ENCODE measurements around the gene MEGF11. TPM values are rescaled to one million over a fixed set of nuclear protein-coding genes. Genes with fewer than 3 reads are reported as not detected.

Gene MEGF11
- total RNA-seq, 1 experiment from 2014 or later = not detected

GRCh38 chr15:66144978-66145725, 108.4 kb downstream of the MEGF11 start:
- DNase-seq (ENCODE audit: low read depth) = no peak

DNA sequence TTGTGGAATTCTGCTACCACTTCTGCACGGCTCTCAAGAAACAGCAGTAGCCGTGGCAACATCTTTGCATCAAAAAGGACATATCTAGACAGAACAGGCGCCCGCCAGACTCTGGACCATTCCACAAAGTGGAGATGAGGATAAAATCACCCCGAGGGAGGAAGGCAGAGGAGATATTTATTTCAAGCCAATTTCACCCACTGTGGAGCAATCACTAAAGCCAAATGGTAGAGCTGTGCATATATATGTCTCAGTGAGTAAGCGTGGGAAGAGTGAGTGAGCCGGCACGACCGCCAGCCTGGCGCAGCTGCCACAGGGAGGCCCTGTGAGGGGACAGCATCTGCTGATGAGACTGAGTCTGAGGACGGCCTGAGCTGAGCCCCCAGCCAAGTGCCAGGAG, 111.3 kb downstream of the MEGF11 start:
- no peak for DNase-seq (ENCODE audit: low read depth)

- no peak for DNase-seq (ENCODE audit: low read depth)
These were observed 113.9 kb downstream of the MEGF11 start for GRCh38 chr15:66139591-66140207.

- DNase-seq (ENCODE audit: low read depth) = no peak
These were observed 114.5 kb downstream of the MEGF11 start for GRCh38 chr15:66138892-66139590.

- DNase-seq (ENCODE audit: low read depth) = no peak
These were observed 115.3 kb downstream of the MEGF11 start for GRCh38 chr15:66138096-66138783.

- DNase-seq (ENCODE audit: low read depth) = no peak
These were observed 116.6 kb downstream of the MEGF11 start for GRCh38 chr15:66136948-66137347.

DNA sequence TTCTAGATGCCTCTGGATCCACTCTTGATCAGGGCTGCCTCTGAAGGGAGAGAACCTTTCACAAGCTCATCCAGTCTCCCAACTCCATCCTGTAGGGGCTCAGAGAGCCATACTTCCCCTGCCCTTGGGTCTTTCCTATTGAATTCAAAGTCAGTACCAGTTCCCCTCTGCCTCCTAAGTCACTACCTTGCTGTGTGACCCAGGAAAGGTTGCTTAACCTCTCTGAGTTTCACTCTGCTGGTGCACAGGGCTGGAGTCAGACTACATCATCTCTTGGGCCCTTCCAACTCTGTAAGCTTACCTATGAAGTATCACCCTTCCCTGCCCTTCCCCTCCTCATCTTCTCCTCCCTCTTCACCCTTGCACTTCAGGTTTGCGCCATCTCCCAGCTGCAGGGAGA, 117.9 kb downstream of the MEGF11 start:
- DNase-seq (ENCODE audit: low read depth) = no peak

GRCh38 chr15:66134284-66134683, 119.3 kb downstream of the MEGF11 start:
- no peak for DNase-seq (ENCODE audit: low read depth)

- no peak for DNase-seq (ENCODE audit: low read depth)
These were observed 120.2 kb downstream of the MEGF11 start for GRCh38 chr15:66133247-66133885.

GRCh38 chr15:66132251-66132816, 121.2 kb downstream of the MEGF11 start:
- no peak for DNase-seq (ENCODE audit: low read depth)

- no peak for DNase-seq (ENCODE audit: low read depth)
These were observed 121.7 kb downstream of the MEGF11 start for GRCh38 chr15:66131831-66132230.

- no peak for DNase-seq (ENCODE audit: low read depth)
These were observed 122.3 kb downstream of the MEGF11 start for GRCh38 chr15:66131200-66131599.

DNA sequence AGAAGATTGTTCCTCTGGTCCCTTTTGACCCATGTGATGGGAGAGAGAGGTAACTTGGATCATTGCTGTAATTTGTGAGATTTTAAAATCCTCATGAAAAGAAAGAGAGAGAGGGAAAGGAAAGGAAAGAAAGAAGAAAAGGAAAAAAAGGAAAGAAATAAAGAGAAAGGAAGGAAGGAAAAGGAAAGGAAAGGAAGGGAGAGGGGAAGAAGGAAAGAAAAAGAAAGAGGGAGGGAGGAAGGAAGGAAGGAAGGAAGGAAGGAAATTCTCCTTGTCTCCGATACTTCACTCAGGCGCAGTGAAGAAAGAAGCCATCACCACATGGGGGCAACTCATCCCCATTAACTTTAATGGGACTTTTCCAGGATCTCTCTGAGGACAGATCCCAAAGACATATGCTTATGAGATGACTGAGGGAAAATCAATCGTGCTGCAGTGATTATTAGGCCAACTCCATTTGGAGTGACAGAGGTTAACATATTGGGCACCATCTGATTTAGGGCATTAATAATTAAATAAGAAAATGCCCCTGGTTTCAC, 123.0 kb downstream of the MEGF11 start:
- DNase-seq (ENCODE audit: low read depth) = no peak

- no peak for DNase-seq (ENCODE audit: low read depth)
These were observed 124.0 kb downstream of the MEGF11 start for GRCh38 chr15:66129586-66129985.

GRCh38 chr15:66128116-66128680, 125.4 kb downstream of the MEGF11 start:
- DNase-seq (ENCODE audit: low read depth) = no peak

DNA sequence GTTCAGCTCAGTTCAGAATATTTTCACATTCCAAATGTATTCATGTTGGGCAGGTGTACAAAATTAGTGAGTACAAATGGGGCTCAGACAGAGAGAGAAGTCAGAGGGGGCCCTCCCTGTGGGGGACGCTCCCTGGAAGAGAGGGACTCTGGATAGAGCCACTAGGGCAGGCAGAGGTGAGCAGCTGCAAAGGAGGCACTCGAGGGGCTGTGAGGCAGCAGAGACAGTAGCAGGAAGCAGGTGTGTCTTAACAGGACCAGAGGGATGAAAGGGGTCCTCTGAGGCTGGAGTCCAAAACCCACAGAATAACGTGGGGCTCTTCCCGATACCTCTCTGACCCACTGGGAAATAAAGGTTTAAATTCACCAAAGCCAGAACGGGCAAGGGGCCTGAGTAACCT, 127.1 kb downstream of the MEGF11 start:
- DNase-seq (ENCODE audit: low read depth) = no peak

GRCh38 chr15:66126031-66126441, 127.5 kb downstream of the MEGF11 start:
- no peak for DNase-seq (ENCODE audit: low read depth)

DNA sequence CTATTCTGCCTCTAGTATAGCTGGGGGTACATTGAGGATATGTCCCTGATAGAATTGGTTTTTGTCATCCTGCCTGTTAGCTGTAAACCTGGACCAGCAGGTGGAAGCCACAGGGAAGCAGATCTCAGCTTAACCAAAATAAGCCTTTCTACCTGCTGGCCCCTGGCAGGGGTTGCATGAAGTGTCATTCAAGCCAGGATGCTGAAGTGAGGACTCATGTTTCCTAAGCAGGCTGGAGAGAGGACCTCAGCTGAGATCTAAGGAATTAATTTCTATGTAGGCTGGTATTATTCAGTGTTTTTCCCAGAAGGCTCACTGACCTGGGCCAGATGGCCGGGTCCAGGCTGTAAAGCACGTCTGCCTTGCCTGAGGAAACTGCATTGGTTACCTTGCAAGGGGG, 128.9 kb downstream of the MEGF11 start:
- DNase-seq (ENCODE audit: low read depth) = no peak

DNA sequence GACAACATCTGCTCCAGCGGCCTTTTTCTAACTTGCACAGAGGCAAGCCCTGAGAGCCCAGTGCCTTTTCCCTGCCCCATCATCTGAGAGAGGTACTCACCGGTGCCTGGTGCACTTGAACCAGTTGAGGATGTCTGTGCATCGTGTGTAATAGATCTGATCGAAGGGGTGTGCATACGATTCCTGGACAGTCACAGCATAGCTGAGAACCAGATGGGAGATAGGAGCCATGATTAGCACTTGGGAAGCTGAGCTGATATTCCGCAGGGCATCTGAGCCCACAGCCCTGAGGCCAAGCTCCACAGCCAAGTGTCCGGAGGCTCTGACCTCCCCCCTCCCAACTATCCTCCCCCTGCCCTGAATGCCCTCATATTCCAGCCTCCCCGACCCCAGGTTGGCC, 129.8 kb downstream of the MEGF11 start:
- DNase-seq (ENCODE audit: low read depth) = no peak

DNA sequence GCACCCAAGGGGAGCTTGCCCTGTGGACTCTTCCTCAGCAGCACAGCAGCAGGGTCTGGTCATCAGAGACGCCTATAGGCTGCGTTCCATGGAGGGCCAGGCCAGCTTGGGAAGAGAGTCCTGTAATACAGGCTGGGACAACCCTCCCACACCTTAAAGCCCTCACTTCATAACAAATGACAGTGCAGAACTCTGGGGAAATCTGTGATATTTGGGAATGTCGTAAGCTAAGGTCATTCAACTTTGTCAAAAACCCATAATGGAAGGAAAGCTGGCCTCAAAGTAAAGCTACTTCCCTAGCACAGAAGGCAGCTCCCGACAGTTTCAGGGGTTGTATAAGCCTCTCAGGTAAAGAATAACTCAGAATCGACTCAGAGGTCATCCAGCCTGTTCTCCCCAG, 133.1 kb downstream of the MEGF11 start:
- DNase-seq (ENCODE audit: low read depth) = no peak

- no peak for DNase-seq (ENCODE audit: low read depth)
These were observed 135.7 kb downstream of the MEGF11 start for GRCh38 chr15:66117841-66118240.
